Measurements from ENCODE around the gene LCE7A. TPM values are rescaled to one million over a fixed set of nuclear protein-coding genes. Genes with fewer than 3 reads are reported as not detected.

LCE7A gene
- total and polyA plus RNA-seq, 2 donors (not counting 3 experiments of a cell fraction or from before 2014, with no cell fraction given): not detected

DNA sequence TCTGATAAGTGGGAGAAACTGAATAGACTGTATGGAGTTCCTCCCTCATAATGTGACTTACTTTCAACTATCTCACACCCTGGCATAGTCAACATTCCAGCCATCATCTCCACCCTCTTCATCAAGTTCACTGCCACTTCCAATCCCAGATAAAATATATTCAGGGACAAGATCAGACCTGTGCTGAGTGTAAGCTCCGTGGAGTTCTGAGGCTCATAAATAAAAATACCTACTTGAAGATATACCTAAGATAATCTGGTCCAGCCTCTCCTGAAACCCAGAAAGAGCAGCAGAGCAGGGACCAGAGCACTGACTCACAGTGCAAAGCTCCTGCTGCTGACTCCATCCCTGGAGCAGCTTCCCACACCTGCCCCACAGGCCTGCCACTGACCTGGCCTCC, 1.7 kb upstream of the LCE7A start:
- Histone ChIP-seq H2AFZ (ENCODE audit: low read depth, low read length) (no peak overlapping the region), H3K27me3 (ENCODE audit: control insufficient read depth in 2 of 2, insufficient read depth in 2 of 2, low read length in 2 of 2) (no peaks in the 10 kb centered on the region), H3K36me3 (ENCODE audit: control insufficient read depth in 2 of 2, extremely low read depth in 1 of 2, insufficient read depth in 2 of 2, low read length in 2 of 2) (no peaks in the 10 kb centered on the region), H3K4me1 (ENCODE audit: control insufficient read depth, extremely low read depth, insufficient read depth, low read length) (no peaks in the 10 kb centered on the region), H3K9me3 (replicated peaks; ENCODE audit: control insufficient read depth, insufficient read depth, low read length) (no peaks in the 10 kb centered on the region), H3K9ac (replicated peaks; ENCODE audit: extremely low read depth, insufficient read depth, low read length) (no peak overlapping the region), H3K79me2 (ENCODE audit: control insufficient read depth, insufficient read depth, low read length) (no peaks in the 10 kb centered on the region), H3K4me2 (ENCODE audit: insufficient read depth, low read length) (no peak overlapping the region), H3K4me3 (replicated peaks in 1 of 3; ENCODE audit: insufficient read depth in 1 of 3, low read depth in 1 of 3, low read length in 3 of 3) (no peak overlapping the region), H3K9me1 (replicated peaks; ENCODE audit: control insufficient read depth, extremely low read depth, insufficient read depth, low read length) (no peaks in the 10 kb centered on the region), H3K27ac (ENCODE audit: insufficient read depth, low read depth, low read length) (no peak overlapping the region), H4K20me1 (replicated peaks; ENCODE audit: control insufficient read depth, extremely low read depth, insufficient read depth, low read length) (no peaks in the 10 kb centered on the region)
- TF ChIP-seq, protein P1, sequence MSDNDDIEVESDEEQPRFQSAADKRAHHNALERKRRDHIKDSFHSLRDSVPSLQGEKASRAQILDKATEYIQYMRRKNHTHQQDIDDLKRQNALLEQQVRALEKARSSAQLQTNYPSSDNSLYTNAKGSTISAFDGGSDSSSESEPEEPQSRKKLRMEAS (IDR thresholded peaks at IDR 0.05; ENCODE audit: insufficient read depth, insufficient read length): no peak
- TF ChIP-seq CTCF (IDR thresholded peaks at IDR 0.05; ENCODE audit: extremely low read depth in 1 of 2, insufficient read depth in 1 of 2, low read depth in 1 of 2, low read length in 2 of 2) (no peak), POLR2AphosphoS5 (IDR thresholded peaks at IDR 0.05; ENCODE audit: insufficient read depth, low read depth, low read length) (no peak), FOS (IDR thresholded peaks at IDR 0.05; ENCODE audit: borderline replicate concordance, insufficient read depth, low read length) (no peak), EZH2 (IDR thresholded peaks at IDR 0.05; ENCODE audit: borderline replicate concordance, low read depth, low read length, severe bottlenecking) (no peak), JUN (IDR thresholded peaks at IDR 0.05; ENCODE audit: borderline replicate concordance, insufficient read depth, insufficient read length, low read depth) (no peak), GATA2 (IDR thresholded peaks at IDR 0.05; ENCODE audit: insufficient read depth, insufficient read length, low read depth, low read length) (no peak), MYC (IDR thresholded peaks at IDR 0.05; ENCODE audit: low read depth, low read length) (no peak), POLR2A (IDR thresholded peaks at IDR 0.05; ENCODE audit: low read depth, low read length) (no peak)
- DNase-seq (ENCODE audit: low read depth, low spot score): no peak
- CTCF ChIA-PET: interaction anchor here (1.5 kb wide), 1 partner anchor 12 kb away, joined by 4 read pairs; no protein-coding TSS in a partner anchor
- POLR2A ChIA-PET: no interaction called here
- no TSS peak for BruUV-seq (replicated peaks)
- FAIRE-seq: no peak
- intact Hi-C loops (cut with micrococcal nuclease) (no loop called here), dilution Hi-C loops (cut with MboI; ENCODE audit: extremely low pct_ligation_motif_present, low sequenced_read_pairs) (no loop called here)
